Pancreas (tissue), 10 donors: ENCODE measurements around the gene GABBR2. TPM values are rescaled to one million over a fixed set of nuclear protein-coding genes. Genes with fewer than 3 reads are reported as not detected.

Experiments
- ATAC-seq, 4 donors: fragments of 200-7000 bp; cut with Tn5 transposase; one replicate each; pipeline versions ENCODE4 v1.8.0 to v1.9.1; 2020; ENCODE audit warnings: mild to moderate bottlenecking in 4 of 4, moderate library complexity in 4 of 4
- DNase-seq, 6 donors: peaks; one replicate each; pipeline ENCODE4 v3.0.0-alpha.2; 2020
- FAIRE-seq: peaks from 2 replicates; lab custom pipeline; 2012; peaks lifted over from hg19 to GRCh38; lab: Jason Lieb, UNC
- H3K27ac ChIP-seq, 4 donors: fragments of 200-600 bp; sonication (generic); 1 replicate in 3 of 4; 2 replicates in 1 of 4; pipeline versions ENCODE4 v1.5.0 to v1.8.0; 2020
- H3K27me3 ChIP-seq, 4 donors: fragments of 200-600 bp; one replicate each; pipeline ENCODE4 v1.8.0; 2021
- H3K36me3 ChIP-seq, 3 donors: fragments of 200-600 bp; sonication (generic) in 1 of 3; one replicate each; pipeline versions ENCODE4 v1.5.0 to v1.8.0; 2020 to 2021
- H3K4me1 ChIP-seq, 3 donors: fragments of 200-600 bp; one replicate each; pipeline ENCODE4 v1.8.0; 2021
- H3K4me3 ChIP-seq, 4 donors: fragments of 200-600 bp; sonication (generic) in 2 of 4; one replicate each; pipeline versions ENCODE4 v1.5.0 to v1.8.0; 2020 to 2021
- H3K9me3 ChIP-seq, 4 donors: fragments of 200-600 bp; one replicate each; pipeline ENCODE4 v1.8.0; 2021
- WGBS, 2 donors: extraction: QIAGEN DNeasy Blood & Tissue Kit; methylation state at CpG; one replicate each; pipeline ENCODE4 v1.1.7; 2013; 5-methylcytosine and 5-hydroxymethylcytosine counted together
- intact Hi-C, 3 donors: fragments of 100-400 bp; cut with DNase I; formaldehyde crosslinking; loops; one replicate each; pipeline versions ENCODE4 v1.11.1 to v1.14.2; 2022
- polyA plus RNA-seq, 2 donors: library from polyadenylated mRNA; stranded (reverse); fragments of 200-250 nt; gene quantifications; one replicate each; pipeline ENCODE4 v1.2.3, GENCODE V29; 2013
- total RNA-seq, 6 donors: library from RNA; stranded (reverse); fragmentation: NEBNext Ultra II Directional in 4 of 6; extraction: Animal tissue kit (Norgen Biotek cat#: 25700) in 4 of 6; gene quantifications; one replicate each; pipeline versions ENCODE4 v1.2.1 to v1.2.4, GENCODE V29; 2021 to 2023
- TF ChIP-seq, protein P1 (sequence below), 4 donors: fragments of 200-600 bp; sonication (generic) in 3 of 4; IDR thresholded peaks; one replicate each; pipeline versions ENCODE4 v1.5.0 to v1.8.0; 2021; ENCODE audit warnings: antibody characterized with exemption in 4 of 4
- donor health status: healthy with polysubstance abuse.
- donor health status: DM: no; HTN: no; CAD: no; lungs with moderate emphysema.
- donor health status: DM: no; HTN: no; CAD: no.
- donor health status: control.
- donor health status: control.
- donor health status: Bipolar disorder and iron deficiency.
- donor health status: DM: yes; HTN: yes; CAD: no.
- donor health status: DM: no; HTN: no; CAD: no.
- donor health status: DM: no; HTN: no; CAD: no.
- donor health status: DM: yes; HTN: yes; CAD: no.

Gene GABBR2
- total and polyA plus RNA-seq, 8 donors = 0.04 to 0.14 (median 0.07) TPM; not detected in 4

DNA sequence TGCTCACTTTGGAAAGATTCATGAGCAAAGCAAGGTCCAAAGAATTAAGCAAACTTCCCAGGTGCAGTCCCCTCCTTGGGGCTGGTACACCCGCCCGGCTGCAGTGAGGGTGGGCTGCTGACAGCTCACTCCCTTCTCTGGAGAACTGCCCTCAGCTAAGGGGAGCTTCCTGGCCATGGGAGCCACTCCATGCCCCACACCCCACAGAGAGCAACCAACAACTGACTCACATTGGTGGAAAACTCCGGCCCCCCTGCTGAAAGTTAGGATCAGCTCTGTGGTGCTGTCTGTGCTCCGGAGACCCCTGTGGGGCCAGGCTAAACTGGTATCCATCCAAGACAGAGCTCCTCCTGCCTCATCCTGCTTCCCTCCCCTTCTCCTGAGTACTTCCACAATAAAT, 223.0 kb downstream of the GABBR2 start:
- Histone ChIP-seq H3K9me3 (no peaks in the 10 kb centered on the region), H3K27me3 (no peaks in the 10 kb centered on the region), H3K4me1 (no peaks in the 10 kb centered on the region), H3K27ac (no peak overlapping the region), H3K36me3 (no peaks in the 10 kb centered on the region), H3K4me3 (no peak overlapping the region)
- WGBS, 2 donors = 72 to 79% methylated on average over 4 of the region's 4 CpGs
- ATAC-seq (no peak), DNase-seq (no peak), FAIRE-seq (no peak)
- intact Hi-C loops = loop anchor here in 1 of 3 donors (10.0 kb wide), 1 partner anchor 59 kb away; no protein-coding TSS in a partner anchor
- TF ChIP-seq, protein P1, sequence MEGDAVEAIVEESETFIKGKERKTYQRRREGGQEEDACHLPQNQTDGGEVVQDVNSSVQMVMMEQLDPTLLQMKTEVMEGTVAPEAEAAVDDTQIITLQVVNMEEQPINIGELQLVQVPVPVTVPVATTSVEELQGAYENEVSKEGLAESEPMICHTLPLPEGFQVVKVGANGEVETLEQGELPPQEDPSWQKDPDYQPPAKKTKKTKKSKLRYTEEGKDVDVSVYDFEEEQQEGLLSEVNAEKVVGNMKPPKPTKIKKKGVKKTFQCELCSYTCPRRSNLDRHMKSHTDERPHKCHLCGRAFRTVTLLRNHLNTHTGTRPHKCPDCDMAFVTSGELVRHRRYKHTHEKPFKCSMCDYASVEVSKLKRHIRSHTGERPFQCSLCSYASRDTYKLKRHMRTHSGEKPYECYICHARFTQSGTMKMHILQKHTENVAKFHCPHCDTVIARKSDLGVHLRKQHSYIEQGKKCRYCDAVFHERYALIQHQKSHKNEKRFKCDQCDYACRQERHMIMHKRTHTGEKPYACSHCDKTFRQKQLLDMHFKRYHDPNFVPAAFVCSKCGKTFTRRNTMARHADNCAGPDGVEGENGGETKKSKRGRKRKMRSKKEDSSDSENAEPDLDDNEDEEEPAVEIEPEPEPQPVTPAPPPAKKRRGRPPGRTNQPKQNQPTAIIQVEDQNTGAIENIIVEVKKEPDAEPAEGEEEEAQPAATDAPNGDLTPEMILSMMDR (IDR thresholded peaks at IDR 0.05) = no peak

DNA sequence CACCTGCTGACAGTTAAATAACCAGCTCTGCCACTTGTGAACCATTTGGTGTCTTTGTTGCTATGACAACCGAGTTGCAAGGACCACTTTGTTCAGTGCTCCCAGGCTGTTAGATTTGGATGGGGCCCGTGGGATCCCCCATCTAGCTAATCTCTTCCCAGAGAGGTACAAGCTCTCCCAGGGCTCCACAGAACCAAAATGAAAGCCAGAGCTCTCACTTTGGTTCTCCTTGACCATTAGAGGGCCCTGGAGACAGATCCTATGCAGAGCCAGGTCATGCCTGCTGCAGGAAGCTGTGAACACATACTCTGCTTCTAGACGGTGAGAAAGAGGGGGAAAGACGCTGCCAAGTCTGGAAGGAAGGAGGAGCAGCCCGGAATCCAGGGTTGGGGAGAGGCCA, 224.6 kb downstream of the GABBR2 start:
- DNase-seq (no peak), FAIRE-seq (no peak), ATAC-seq (no peak)
- Histone ChIP-seq H3K27ac (no peak overlapping the region), H3K9me3 (no peaks in the 10 kb centered on the region), H3K4me3 (no peak overlapping the region), H3K27me3 (no peaks in the 10 kb centered on the region), H3K36me3 (no peaks in the 10 kb centered on the region), H3K4me1 (no peaks in the 10 kb centered on the region)
- 48 to 50% methylated on average over 5 of the region's 5 CpGs for WGBS, 2 donors
- TF ChIP-seq, protein P1 (IDR thresholded peaks at IDR 0.05) = no peak
- intact Hi-C loops = loop anchor here in 1 of 3 donors (10.0 kb wide), 1 partner anchor 61 kb away; no protein-coding TSS in a partner anchor

DNA sequence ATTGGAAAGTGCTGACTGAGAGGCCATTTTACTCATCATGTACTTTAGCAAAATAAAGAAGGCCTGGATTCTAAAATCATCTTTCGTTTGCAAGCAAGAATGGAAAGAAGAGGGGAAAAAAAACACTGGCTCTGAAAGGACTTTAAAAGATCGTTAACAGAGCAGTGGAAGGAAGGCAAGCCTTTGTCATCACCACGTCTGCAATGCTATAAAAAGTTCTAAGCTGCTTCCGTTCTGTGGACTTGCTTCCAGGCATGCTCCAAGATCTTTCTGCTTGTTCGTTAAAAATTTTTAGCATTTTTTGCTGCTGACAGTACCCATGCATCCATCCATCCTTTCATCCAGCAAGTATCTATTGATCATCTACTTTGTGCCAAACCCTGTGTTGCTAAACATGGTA, 226.5 kb downstream of the GABBR2 start:
- Histone ChIP-seq H3K27ac (no peak overlapping the region), H3K36me3 (no peaks in the 10 kb centered on the region), H3K4me3 (no peak overlapping the region), H3K27me3 (no peaks in the 10 kb centered on the region), H3K9me3 (no peaks in the 10 kb centered on the region), H3K4me1 (no peaks in the 10 kb centered on the region)
- intact Hi-C loops = loop anchor here in 1 of 3 donors (10.0 kb wide), 1 partner anchor 63 kb away; no protein-coding TSS in a partner anchor
- TF ChIP-seq, protein P1 (IDR thresholded peaks at IDR 0.05) = no peak
- whole genome bisulfite sequencing, 2 donors = 80 to 86% methylated on average over 5 of the region's 5 CpGs
- ATAC-seq (no peak), DNase-seq (no peak), FAIRE-seq (no peak)

DNA sequence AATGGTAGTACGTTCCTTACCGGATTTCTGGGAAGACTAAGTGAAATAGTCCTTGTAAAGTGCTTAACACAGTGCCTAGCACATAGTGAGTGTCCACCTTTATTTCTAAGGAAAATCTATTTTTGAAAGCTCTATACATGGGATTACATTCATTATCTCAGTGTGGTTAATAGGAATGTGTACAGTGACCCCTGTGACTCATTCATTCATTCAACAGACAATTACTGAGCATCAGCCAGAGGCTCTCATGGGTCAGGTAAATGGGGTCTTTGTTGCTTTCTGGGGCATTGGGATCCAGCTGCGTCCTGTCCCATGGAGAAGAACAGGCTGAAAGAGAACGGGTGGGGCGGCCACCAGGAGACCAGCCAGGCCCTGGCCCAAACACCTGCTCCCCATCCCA, 227.1 kb downstream of the GABBR2 start:
- 58 to 60% methylated on average over 5 of the region's 5 CpGs for WGBS, 2 donors
- H3K4me1 ChIP-seq = no peaks in the 10 kb centered on the region
- no peak overlapping the region for H3K27ac ChIP-seq
- no peaks in the 10 kb centered on the region for H3K9me3 ChIP-seq
- H3K4me3 ChIP-seq = no peak overlapping the region
- ATAC-seq = no peak
- TF ChIP-seq, protein P1 (IDR thresholded peaks at IDR 0.05) = no peak
- no peak for DNase-seq
- intact Hi-C loops = loop anchor here in 1 of 3 donors (10.0 kb wide), 1 partner anchor 63 kb away; no protein-coding TSS in a partner anchor
- FAIRE-seq = no peak
- H3K27me3 ChIP-seq = no peaks in the 10 kb centered on the region
- H3K36me3 ChIP-seq = no peaks in the 10 kb centered on the region
